CD4-positive, alpha-beta T cell treated with Interleukin-4 for 4 hours (primary cell): Measurements from ENCODE around the gene GOLT1B.

ENCODE experiments used
- DNase-seq: peaks from one replicate; pipeline ENCODE4 v3.0.0-alpha.2; 2020

Gene GOLT1B

DNA sequence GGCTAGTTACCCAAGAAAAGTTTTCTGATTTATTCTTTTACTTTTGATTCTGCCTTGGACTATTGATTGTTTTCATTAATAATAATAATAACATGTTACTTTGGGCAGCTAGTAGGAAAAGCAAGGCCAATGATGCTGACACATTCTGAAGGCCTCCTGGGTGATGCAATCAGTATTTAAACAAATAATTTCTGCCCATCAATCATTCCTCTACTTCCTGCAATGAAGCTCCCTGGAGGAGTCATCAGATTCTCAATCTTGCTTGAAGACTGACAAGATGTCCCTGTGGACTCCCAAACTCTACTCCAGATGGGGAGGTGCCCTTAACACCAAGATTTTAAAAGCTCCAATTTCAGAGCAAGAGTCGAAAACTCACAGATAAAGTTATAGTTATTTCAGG is 24.5 kb downstream of the GOLT1B start, which contains the start of gene SPX:
SPX (plus strand) TSS at position 244 of the 400 bp plus-strand sequence. CDS start 177 bp downstream, outside the sequence.
- no peak for DNase-seq

DNA sequence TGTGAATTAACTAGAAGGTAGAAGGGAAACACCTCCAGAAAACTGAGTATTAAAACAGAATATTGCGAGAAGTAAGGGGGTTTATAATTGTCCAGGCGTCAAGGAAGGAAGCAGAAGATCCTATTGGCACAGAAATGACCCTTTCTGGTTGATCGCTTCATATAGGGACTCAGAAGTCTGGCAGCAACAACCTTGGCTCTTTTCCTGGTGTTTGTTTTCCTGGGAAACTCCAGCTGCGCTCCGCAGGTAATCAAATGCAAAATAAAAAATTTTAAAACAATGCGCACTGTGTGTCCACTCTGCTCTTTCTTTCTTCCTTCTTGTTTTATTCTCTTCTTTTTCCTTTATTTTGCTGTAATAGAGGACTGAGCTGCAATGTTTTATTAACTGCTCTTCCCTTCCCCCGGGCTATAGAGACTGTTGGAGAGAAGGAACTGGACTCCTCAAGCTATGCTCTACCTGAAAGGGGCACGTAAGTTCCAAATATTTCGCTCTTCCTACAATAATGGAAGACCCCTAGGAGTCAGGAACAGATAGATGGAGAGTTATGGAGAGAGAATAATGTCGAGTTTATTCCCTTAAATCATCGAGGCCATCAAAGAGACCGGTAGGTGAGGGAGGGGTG is 25.2 kb downstream of the GOLT1B start:
- no peak for DNase-seq

DNA sequence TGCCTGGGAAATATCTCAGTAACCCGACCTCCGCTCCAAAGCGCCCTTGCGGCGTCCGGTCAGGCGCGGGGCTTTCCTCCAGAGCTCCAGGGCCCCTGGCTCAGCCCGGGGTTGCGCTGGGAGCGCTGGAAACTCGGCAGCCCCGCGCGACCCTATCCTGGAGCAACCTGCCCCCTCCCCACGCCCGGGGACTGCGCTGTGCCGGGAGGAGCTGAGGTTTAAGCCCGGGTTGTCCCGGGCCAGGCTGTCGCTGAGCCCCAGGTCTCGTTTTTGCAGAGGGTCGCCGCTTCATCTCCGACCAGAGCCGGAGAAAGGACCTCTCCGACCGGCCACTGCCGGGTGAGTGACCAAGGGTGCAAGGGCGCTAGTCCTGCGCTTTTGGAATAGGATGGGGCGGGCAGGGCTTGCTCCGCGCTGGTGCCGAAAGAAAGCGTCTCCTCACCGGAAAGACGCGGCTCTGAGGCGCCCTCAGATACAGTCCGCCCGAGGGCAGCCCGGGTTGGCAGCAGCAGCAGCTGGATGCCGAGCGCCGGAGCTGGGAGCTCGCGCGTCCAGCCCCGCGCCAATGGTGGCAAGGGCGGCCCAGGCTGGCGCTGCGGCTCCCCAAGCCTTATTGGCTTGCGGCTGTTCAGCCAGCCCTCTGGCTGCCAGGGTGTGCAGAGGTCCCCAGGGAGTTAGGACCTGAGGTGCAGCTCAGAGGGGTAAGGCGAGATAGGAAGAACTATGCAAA is 26.0 kb downstream of the GOLT1B start:
- peak; percentile 34 for DNase-seq

DNA sequence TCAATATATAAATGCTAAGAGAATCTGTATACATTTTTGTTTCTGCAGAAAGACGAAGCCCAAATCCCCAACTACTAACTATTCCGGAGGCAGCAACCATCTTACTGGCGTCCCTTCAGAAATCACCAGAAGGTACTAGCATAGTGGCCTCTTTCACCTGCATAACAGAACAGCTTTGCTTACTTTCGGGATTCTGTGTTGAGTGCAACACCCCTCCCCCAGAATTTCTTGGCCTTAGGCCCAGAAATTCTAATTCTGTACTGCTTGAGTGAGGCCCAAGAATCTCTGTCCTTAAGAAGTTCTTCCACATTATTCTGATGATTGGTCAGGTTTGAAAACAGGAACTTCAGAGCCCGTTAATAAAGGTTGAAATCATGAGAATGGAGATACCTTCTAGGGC is 27.4 kb downstream of the GOLT1B start:
- no peak for DNase-seq

DNA sequence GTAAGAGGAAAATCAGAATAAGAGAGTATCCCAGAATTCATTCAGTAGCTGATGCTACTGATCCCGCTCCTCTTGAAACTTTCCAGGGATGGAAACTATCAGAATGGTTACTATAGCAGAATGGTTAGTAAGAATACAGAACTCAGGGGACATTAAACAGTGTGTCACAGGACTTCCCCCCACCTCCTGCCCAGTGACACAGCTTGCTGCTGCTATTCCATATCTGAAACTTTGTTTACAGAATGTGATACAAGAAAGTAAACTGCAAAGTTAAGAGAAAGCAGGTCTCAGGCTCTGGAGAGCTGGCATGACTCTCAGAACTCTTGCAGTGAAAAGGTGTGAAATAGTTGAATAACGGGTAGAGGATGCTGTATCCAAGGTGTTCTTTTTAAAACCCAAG is 27.9 kb downstream of the GOLT1B start:
- no peak for DNase-seq

DNA sequence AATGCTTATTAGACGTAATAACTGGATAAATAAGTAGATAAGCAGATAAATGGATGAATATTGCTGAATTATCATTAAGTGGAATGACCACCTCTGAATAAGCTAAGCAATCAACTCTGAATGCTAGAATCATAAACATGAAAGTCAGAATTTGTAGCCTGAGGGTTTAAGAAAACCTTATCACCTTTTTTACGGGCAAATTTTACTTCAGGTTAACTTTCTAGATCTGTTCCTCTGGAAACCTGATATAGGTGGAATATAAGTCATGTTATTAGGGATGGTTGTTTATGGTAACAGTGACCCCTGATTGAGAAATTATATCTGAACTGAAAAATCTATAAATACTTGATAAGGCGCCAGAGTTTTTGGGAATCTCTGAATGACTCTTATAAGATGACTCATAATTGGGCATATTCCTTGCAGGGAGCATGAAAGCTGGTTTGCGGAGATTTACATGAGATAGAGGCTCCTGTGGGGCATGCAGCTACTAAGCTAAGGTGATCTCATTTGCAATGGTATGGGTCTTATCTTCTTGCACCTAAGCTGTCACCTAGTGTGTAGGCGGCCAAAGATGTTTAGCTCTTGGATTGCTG is 36.6 kb downstream of the GOLT1B start:
- DNase-seq, result no peak

DNA sequence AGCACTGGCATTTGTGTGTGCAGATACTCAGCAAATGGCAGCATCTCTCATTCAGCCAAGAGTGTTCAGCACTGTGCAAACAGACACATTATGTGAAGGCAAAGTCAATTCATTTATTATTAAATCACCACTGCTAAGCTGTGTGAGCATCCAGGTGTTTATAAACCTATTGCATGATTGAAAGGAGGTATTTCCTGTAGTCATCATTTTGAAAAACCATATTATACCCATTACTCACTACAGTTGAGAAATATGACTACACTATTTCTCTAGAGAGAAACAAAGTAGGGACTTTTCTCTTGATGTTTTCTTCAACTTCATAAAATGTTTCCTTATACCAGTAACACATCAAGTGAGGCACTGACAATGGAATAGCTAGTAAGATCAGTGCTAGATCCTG is 38.2 kb downstream of the GOLT1B start:
- no peak for DNase-seq

DNA sequence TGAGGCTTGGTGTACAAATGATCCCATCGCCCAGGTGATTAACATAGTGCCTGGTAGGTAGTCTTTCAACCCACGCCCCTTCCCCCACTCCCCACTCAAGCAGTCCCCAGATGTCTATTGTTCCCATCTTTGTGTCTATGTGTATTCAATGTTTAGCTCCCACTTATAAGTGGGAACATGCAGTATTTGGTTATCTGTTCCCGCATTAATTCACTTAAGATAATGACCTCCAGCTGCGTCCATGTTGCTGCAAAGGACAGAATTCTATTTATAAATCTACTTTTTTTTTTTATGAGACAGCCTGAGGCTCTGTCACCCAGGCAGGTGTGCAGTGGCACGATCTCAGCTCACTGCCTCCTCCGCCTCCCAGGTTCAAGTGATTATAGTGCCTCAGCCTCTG is 40.2 kb downstream of the GOLT1B start:
- DNase-seq, result no peak

DNA sequence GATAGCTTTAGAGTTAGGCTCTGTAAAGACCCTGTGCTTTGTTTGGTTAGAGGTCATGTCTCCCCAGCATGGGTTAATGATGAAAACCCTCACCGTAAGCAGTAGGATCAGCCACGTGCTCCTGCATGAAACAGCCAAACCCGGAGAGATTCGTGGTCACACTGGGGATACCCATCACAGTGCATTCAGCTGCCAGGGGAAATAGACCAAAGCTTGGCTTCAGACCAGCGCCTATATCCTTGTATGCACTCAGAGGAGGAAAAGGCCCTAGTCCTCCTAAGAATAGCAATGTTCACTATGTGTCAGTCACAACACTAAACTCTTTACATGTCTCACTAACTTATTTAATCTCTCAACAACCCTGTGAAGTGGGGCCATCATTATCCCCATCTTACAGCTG is 40.8 kb downstream of the GOLT1B start:
- DNase-seq, result no peak

DNA sequence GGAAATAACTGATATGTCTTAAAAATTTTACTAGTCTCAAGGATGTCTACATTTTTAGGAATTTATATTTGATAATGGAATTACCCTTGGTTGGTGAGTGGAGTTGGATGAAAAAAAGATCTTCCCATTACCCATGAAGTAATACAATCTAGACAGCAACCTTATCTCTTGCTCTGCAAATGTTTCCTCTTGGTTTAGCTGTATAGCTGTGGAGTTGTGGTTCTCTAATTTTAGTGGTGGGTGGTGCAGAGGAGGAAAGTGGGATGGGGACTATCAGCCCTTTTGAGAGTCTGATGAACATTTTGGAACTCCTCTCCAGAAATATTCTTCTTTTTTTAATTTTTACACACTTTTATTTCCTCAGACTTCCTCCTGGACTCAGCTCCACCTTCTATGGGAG is 41.6 kb downstream of the GOLT1B start:
- DNase-seq, result no peak

DNA sequence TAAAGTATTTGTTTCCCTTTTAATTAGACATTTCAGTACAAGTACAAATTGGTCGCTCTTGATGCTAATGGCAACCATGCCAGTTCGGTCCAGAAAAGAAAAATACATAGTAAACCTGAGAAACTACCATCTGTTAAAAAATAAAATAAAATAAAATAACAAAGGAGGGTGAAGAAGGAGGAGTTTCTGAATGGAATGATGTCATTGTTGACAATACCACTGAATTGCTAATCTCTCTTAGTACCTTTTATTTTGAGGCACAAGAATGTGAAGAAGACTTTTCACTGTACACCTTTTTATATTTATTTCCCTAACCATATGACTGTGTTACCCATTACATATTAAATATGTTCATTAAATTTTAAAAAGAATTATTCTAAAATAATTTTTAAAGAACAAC is 44.0 kb downstream of the GOLT1B start:
- no peak for DNase-seq

DNA sequence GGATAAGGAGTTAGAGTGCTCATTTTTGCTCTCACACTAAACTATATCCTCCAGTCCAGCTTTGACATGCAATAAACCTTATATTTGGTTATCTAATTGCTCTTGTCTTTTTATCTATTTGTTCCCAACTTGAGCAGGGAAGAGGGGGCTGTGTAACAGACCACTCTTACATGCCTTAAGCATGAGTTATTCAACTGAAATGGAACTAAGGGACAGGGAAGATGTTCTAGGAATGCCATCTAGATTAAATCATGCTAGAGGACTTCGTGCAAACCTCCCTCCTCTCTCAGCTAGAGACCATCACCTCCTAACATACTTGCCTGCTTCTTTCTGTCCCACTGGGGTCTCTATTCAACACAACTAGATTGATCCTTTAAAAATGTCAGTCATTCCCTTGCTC is 45.1 kb downstream of the GOLT1B start:
- no peak for DNase-seq

DNA sequence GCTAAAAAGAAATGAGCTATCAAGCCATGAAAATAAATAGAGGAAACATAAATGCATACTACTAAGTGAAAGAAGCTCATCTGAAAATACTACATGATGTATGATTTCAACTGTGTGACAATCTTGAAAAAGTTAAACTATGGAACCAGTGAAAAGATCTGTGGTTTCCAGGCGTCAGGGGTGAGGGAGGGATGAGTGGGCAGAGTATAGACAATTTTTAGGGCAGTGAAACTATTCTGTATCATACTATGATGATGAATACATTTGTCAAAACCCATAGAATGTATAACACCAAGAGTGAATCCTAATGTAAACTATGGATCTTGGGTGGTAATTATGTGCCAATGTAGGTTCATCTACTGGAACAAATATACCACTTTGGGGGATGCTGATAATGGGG is 45.8 kb downstream of the GOLT1B start:
- DNase-seq, result no peak

DNA sequence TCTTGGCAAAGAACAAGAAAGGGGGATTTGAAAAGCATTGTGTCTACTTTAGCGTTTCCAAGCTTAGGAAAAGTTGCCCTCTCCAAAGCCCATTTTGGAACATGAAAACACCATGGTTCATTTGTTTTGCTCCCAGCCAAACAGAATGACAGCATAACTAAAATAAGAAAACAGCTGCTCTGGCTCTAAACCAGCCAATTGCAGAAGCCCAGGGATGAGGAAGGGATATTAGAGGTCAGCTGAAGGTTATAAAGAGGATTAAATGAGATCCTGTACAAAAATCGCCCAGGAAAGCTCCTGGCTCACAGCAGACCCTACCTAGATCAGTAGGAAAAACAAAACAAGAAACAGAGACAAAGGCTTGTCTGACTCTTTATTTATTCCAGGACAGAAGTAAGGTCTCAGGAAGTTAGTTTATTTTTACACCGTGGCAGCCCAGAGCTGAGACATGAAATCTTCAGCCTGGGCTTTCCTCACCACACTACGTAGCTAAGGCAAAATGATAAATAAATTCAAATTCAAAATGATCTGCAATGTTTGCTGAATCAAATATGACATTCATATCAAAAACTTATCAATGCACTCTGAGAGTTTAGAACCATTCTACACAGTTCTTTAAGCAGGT is 50.4 kb downstream of the GOLT1B start:
- DNase-seq, result no peak

DNA sequence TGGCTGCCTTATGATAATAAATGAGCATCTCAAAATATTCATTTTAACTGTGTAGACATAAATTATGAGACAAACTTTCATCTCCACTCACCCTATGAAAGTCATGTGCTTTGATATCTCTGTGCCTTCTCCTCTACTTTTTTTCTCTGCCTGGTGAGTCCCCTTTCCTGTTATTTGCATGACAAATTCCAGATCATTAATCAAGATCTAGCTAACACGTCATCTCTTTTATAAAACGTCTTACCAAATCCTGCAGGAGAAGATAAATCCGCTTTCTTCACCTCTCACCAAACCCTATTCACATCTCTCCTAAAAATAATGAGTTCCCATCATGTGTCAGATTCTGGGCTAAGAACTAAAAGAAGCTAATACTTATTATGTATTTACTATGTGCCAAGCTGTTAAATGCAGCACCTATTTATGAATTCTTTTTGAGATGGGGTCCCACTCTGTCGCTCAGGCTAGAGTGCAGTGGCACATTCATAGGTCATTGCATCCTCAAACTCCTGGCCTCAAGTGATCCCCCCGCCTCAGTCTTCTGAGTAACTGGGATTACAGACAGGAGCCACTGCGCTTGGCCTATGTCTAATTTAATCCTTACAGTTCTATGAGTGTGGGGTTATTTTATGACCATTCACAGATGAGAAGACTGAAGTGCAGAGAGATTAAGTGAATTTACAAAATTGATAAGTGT is 51.2 kb downstream of the GOLT1B start:
- no peak for DNase-seq

DNA sequence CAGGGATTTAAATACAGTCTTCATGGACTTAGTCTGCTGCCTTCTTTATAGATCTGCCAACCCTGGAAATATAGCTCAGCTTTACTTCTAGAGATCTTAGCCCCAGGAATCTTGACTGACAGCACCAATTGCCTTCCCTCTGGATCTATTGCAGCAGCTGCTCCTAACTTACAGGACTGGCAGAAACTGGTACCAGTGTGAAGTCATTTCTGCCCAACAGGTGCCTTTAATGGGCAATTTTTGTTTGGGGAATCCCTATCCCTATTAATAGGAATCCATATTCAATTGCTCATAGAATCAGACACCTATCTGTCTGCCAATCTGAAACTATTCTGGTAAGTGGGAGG is 51.7 kb downstream of the GOLT1B start:
- DNase-seq, result no peak

DNA sequence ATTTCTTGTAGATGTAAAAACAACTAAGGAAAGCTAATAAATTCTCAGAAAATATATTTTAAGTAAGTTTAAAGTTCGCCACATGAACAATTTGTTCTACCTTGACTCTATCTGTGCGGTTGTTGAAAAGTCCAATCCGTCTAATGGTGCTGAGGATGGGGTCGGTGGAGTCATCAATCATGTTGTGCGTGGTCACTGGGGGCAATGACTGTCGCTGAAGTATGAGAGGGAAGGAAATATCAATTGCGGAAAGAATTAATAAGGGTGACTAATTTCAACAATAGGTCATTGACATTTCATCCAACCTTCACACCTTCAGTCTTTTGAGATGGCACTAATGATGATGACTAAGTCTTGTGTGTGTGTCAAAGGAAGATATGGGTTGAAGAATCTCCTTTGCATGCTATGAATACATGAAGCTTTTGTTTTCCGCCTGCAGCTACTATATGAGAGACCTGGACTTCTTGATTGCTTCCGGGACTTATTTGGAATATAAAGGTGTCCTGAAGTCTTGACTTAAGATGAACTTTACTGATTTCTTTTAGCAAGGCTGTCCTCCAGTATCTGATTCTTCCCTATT is 56.6 kb downstream of the GOLT1B start:
- no peak for DNase-seq

DNA sequence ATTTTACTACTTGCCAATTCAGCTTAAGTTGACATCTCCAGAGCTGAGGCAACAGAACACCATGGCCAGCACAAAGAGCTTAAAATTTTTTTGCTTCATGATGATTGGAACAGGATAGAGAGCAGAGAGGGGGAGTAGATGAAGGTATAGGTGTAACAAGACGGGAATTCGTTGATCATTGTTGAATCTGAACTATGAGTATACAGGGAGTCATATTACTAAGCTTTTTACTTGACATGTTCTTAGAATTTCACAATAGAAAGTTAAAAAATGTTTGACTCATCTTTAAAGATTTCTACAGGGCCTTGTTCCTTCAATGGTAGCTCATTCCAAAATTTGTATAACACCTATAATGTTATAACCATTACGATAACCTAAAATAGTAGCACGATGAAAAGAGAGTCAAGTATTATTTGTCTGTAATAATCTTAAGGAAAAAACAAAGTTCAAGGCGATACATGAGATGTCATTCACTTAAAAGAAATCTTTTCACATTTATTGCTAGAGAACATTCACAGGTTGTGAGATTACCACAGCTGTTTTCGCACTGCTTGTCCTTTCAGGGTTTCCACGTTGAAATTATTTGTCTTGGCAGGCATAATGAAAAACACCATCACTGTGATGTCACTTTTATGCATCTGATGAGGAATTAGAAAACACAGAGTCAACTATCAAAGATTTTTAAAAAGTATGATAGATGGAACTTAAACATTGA is 58.4 kb downstream of the GOLT1B start:
- DNase-seq, result no peak

DNA sequence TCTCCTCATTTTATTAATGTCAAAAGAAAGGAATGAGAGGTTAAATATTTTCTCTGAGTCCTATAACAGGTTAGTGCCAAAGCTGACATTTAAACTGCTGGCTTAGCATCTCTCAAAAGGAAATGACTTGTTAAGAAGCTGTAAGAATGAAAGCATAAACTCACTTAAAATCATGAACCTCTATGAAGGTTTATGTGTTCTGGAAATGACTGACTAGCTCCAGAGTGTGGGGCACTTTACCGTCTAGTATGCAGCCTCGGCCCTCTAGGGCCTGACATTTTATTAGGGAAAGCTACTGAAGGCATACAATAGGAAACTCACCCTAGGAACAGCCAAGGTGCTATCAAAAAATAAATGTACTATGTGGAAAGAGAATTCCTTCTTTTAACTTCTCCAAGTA is 59.6 kb downstream of the GOLT1B start:
- DNase-seq, result no peak

DNA sequence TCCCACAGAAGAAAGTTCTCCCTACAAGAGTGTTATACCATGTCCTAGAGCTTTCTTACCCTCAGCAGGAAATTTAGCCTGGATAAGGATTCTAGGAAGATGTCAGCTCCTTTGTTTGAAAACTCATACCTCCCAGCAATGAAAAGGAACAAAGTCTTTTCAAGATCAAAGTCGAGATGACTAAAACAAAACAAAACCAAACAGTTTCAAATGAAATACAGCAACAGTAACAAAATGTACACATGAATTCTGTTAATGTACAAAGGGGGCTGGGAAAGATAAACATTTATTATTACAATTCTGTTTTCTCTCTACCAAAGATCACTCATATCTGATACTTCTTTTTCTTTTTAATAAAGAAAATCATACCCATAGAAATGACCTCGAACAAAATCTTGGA is 61.3 kb downstream of the GOLT1B start:
- no peak for DNase-seq

DNA sequence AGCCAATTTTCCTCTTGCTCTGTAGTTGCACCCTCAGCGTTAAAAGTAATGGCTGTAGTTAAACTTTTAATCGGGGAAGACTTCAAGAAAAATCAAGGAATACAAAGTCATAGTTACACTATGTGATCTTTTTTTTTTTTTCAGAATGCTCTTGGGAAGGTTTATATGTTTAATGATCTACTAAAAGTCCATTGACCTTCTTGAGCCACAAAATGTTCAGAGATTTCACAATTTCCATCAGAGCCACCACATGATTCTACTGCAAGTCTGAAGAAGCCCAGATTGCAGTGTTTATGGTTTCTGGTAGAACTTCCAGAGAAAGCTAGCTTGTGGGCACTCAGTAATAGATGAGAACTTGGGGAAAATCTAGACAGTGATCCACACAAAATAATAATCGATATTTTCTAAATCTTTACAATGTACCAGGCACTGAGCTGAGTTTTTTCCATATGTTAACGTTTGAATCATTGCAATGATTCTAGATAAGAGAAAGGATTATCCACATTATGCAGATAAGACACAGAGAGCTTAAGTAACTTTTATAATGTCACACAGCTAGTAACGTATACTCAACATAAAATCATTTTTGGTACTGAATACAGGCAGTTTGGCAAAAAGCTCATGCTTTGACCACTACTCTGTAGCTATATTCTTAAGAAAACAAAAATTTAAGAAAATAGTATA is 64.8 kb downstream of the GOLT1B start:
- DNase-seq, result no peak

DNA sequence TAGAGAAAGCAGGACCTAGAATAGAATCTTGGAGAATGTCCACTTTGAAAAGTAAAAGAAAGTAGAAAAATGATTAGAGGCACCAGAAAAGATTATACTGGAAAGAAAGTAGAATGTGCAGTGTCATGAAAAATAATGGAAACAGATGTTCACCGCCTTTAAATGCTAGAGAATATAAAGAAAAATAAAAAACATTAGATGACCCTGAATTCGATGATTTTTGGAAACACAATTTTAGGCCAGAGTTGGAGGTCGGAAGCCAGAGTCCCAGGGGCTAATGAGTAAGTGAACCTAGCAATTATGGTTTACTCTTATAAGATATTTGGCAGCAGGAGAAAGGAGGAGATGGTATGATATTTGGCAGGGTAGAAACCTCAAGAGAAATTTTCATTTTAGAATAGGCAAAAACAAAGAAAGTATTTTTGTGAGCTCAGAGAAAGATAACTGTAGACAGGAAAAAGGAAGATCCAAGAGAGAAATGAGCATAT is 65.4 kb downstream of the GOLT1B start:
- no peak for DNase-seq
